ENCODE measurements around the gene MPRIP.
"Not testable (repeated sequence)": the region's sequence is repeated elsewhere in the genome, so short reads cannot be mapped to it uniquely, and the experiment has no call there.

Gene MPRIP

GRCh38 chr17:17042384-17042736 is at the start of gene MPRIP:
Gene MPRIP (plus strand): TSS chr17:17042457. CDS start chr17:17042849, 392 bp downstream.
- DNase-seq (ENCODE audit: low read depth in 3 of 3), result no peak

- no peak for DNase-seq (ENCODE audit: low read depth in 3 of 3)
Observed at GRCh38 chr17:16994631-16995030, 47.6 kb upstream of the MPRIP start.

- no peak for DNase-seq (ENCODE audit: low read depth in 3 of 3)
Observed at GRCh38 chr17:16995930-16996329, 46.3 kb upstream of the MPRIP start.

GRCh38 chr17:16996726-16997125 is 45.5 kb upstream of the MPRIP start:
- not testable (repeated sequence) for DNase-seq (ENCODE audit: low read depth in 3 of 3)

- no peak for DNase-seq (ENCODE audit: low read depth in 3 of 3)
Observed at GRCh38 chr17:16997514-16998429, 44.5 kb upstream of the MPRIP start.

GRCh38 chr17:16999931-17000625 is 42.2 kb upstream of the MPRIP start:
- no peak for DNase-seq (ENCODE audit: low read depth in 3 of 3)

GRCh38 chr17:17001076-17001777 is 41.0 kb upstream of the MPRIP start:
- no peak for DNase-seq (ENCODE audit: low read depth in 3 of 3)

- peak; percentile 50 to 70 (median 57) for DNase-seq (ENCODE audit: low read depth in 3 of 3)
Observed at GRCh38 chr17:17001874-17002520, 40.3 kb upstream of the MPRIP start.

GRCh38 chr17:17002731-17003715 is 39.2 kb upstream of the MPRIP start:
- not testable (repeated sequence) for DNase-seq (ENCODE audit: low read depth in 3 of 3)

GRCh38 chr17:17004251-17004996 is 37.8 kb upstream of the MPRIP start:
- no peak for DNase-seq (ENCODE audit: low read depth in 3 of 3)

GRCh38 chr17:17004997-17005614 is 37.2 kb upstream of the MPRIP start:
- DNase-seq (ENCODE audit: low read depth in 3 of 3), result not testable (repeated sequence)

GRCh38 chr17:17007891-17008290 is 34.4 kb upstream of the MPRIP start:
- not testable (repeated sequence) for DNase-seq (ENCODE audit: low read depth in 3 of 3)

GRCh38 chr17:17008621-17009397 is 33.4 kb upstream of the MPRIP start:
- not testable (repeated sequence) for DNase-seq (ENCODE audit: low read depth in 3 of 3)

GRCh38 chr17:17009972-17010371 is 32.3 kb upstream of the MPRIP start:
- DNase-seq (ENCODE audit: low read depth in 3 of 3), result not testable (repeated sequence)

GRCh38 chr17:17010545-17011034 is 31.7 kb upstream of the MPRIP start:
- DNase-seq (ENCODE audit: low read depth in 3 of 3), result not testable (repeated sequence)

- DNase-seq (ENCODE audit: low read depth in 3 of 3), result not testable (repeated sequence)
Observed at GRCh38 chr17:17011043-17011907, 31.0 kb upstream of the MPRIP start.

All from stimulated activated CD4-positive, alpha-beta T cell treated with anti-CD3 and anti-CD28 coated beads, TNF-alpha, amount 100 ng/mL, for 4 hours (primary cell).